GM06990 (cell line): ENCODE results near the gene LASP1NB.

Experiments
- DNase-seq: peaks from one replicate; pipeline ENCODE4 v3.0.0-alpha.2; 2011; ENCODE audit not compliant: insufficient read length; ENCODE audit errors: extremely low read depth
- H3K27me3 ChIP-seq: replicated peaks from 2 replicates; pipeline ENCODE4 v1.6.0; 2011; ENCODE audit warnings: low read length; ENCODE audit not compliant: control insufficient read depth, insufficient read depth
- H3K36me3 ChIP-seq: 2 replicates; pipeline ENCODE4 v1.5.1; 2011; ENCODE audit warnings: low read length; ENCODE audit not compliant: control insufficient read depth, insufficient read depth
- H3K4me3 ChIP-seq: replicated peaks from 2 replicates; pipeline ENCODE4 v1.5.1; 2011; ENCODE audit warnings: low read depth, mild to moderate bottlenecking, control low read depth, low read length
- CTCF ChIP-seq: IDR thresholded peaks from 2 replicates; pipeline ENCODE4 v1.5.1; 2011; ENCODE audit warnings: low read length, control low read depth, mild to moderate bottlenecking, inconsistent platforms; ENCODE audit not compliant: insufficient read depth, poor library complexity, severe bottlenecking

The LASP1NB gene

GRCh38 chr17:38898291-38898679 is 27.1 kb upstream of the LASP1NB start:
- H3K4me3 ChIP-seq = no peak overlapping the region
- no peaks in the 10 kb centered on the region for H3K27me3 ChIP-seq
- no peak for TF ChIP-seq CTCF
- peaks cover 26% of the 10 kb centered on the region for H3K36me3 ChIP-seq
- peak; percentile 56 for DNase-seq

- H3K4me3 ChIP-seq = peak overlapping the region; percentile 38
- DNase-seq = peak; percentile 90
- no peak for TF ChIP-seq CTCF
- no peaks in the 10 kb centered on the region for H3K27me3 ChIP-seq
- peaks cover 24% of the 10 kb centered on the region for H3K36me3 ChIP-seq
Observed at GRCh38 chr17:38898812-38899348, 26.5 kb upstream of the LASP1NB start.

- H3K4me3 ChIP-seq = no peak overlapping the region; the same call in 1 of the 2 replicates
- TF ChIP-seq CTCF = no peak
- no peak for DNase-seq
- H3K36me3 ChIP-seq = peaks cover 20% of the 10 kb centered on the region
- no peaks in the 10 kb centered on the region for H3K27me3 ChIP-seq
Observed at GRCh38 chr17:38899421-38899820, 26.0 kb upstream of the LASP1NB start.

- no peak for TF ChIP-seq CTCF
Observed at GRCh38 chr17:38900978-38901656, 24.3 kb upstream of the LASP1NB start.

GRCh38 chr17:38903404-38903803 is 22.0 kb upstream of the LASP1NB start:
- Histone ChIP-seq H3K4me3 (no peak overlapping the region), H3K36me3 (peaks cover 17% of the 10 kb centered on the region), H3K27me3 (no peaks in the 10 kb centered on the region)
- TF ChIP-seq CTCF = no peak
- no peak for DNase-seq

More at GRCh38 chr17:38900978-38901656, 24.3 kb upstream of the LASP1NB start:
- Histone ChIP-seq H3K4me3 (no peak overlapping the region), H3K27me3 (no peaks in the 10 kb centered on the region), H3K36me3 (peaks cover 19% of the 10 kb centered on the region)
- no peak for DNase-seq
